B cell (primary cell): ENCODE measurements around the gene RAD9A. TPM values are rescaled to one million over a fixed set of nuclear protein-coding genes. Genes with fewer than 3 reads are reported as not detected.

Experiments
- ATAC-seq: fragments of 200-7000 bp; cut with Tn5 transposase; one replicate; pipeline ENCODE4 v1.10.0; 2021; ENCODE audit warnings: low read depth, mild to moderate bottlenecking, moderate number of reproducible peaks, moderate library complexity
- CTCF ChIA-PET: fragments of 350-600 bp; sonication (Branson Sonifier 250); formaldehyde crosslinking; loops from one replicate; lab custom pipeline; 2021; ENCODE audit warnings: antibody characterized with exemption, inconsistent platforms; lab: Charles Lee
- POLR2A ChIA-PET: fragments of 350-600 bp; sonication (Branson Sonifier 250); formaldehyde crosslinking; loops from one replicate; lab custom pipeline; 2021; ENCODE audit warnings: antibody characterized with exemption; lab: Charles Lee
- DNase-seq: peaks from one replicate; pipeline ENCODE4 v3.0.0; 2013
- H2AFZ ChIP-seq: 2 replicates; pipeline ENCODE4 v1.6.1; 2012; ENCODE audit warnings: mild to moderate bottlenecking, low read depth, low read length; ENCODE audit not compliant: insufficient read depth, poor library complexity, severe bottlenecking
- H3K27ac ChIP-seq, 2 donors: 1 replicate in 1 of 2; 2 replicates in 1 of 2; pipeline ENCODE4 v1.5.1; 2012 to 2013; ENCODE audit warnings: low read length in 2 of 2, mild to moderate bottlenecking in 2 of 2, moderate library complexity in 1 of 2
- H3K27me3 ChIP-seq, 4 experiments: fragments of 200-600 bp in 1 of 4; sonication (generic) in 1 of 4; replicated peaks in 1 of 4; 1 replicate in 2 of 4; 2 replicates in 2 of 4; pipeline versions ENCODE4 v1.6.1 to v1.7.0; 2013 to 2016; ENCODE audit warnings: low read length in 3 of 4, mild to moderate bottlenecking in 2 of 4, mixed read lengths in 1 of 4, moderate library complexity in 1 of 4; ENCODE audit not compliant: insufficient read depth in 4 of 4, control insufficient read depth in 3 of 4; ENCODE audit errors: control extremely low read depth in 1 of 4
- H3K36me3 ChIP-seq, 2 experiments: replicated peaks in 1 of 2; 1 replicate in 1 of 2; 2 replicates in 1 of 2; pipeline versions ENCODE4 v1.6.1 to v1.7.1; 2013; ENCODE audit warnings: low read length in 1 of 2; ENCODE audit not compliant: insufficient read depth in 2 of 2, control insufficient read depth in 1 of 2; ENCODE audit errors: control extremely low read depth in 1 of 2, extremely low read depth in 1 of 2
- H3K4me1 ChIP-seq, 2 donors: fragments of 200-600 bp in 1 of 2; sonication (generic) in 1 of 2; 1 replicate in 1 of 2; 2 replicates in 1 of 2; pipeline versions ENCODE4 v1.5.1 to v1.6.1; 2013 to 2017; ENCODE audit warnings: low read length in 2 of 2; ENCODE audit not compliant: control insufficient read depth in 2 of 2, insufficient read depth in 2 of 2
- H3K4me2 ChIP-seq: replicated peaks from 2 replicates; pipeline ENCODE3; 2012; ENCODE audit warnings: mild to moderate bottlenecking, low read depth, low read length; ENCODE audit not compliant: poor library complexity, severe bottlenecking
- H3K4me3 ChIP-seq, 5 experiments: fragments of 200-600 bp in 1 of 5; sonication (generic) in 1 of 5; 1 replicate in 3 of 5; 2 replicates in 2 of 5; pipeline versions ENCODE4 v1.5.1 to v1.7.0; 2011 to 2016; ENCODE audit warnings: low read length in 4 of 5, mild to moderate bottlenecking in 4 of 5, low read depth in 2 of 5, control low read depth in 1 of 5, moderate library complexity in 1 of 5; ENCODE audit not compliant: insufficient read depth in 1 of 5; ENCODE audit errors: control extremely low read depth in 1 of 5, extremely low read depth in 1 of 5
- H3K79me2 ChIP-seq: fragments of 200-600 bp; sonication (generic); one replicate; pipeline ENCODE4 v1.6.0; 2016; ENCODE audit warnings: low read length; ENCODE audit not compliant: control insufficient read depth, insufficient read depth
- H3K9ac ChIP-seq: fragments of 200-600 bp; sonication (generic); 2 replicates; pipeline ENCODE4 v1.6.1; 2017; ENCODE audit warnings: mild to moderate bottlenecking, low read length, moderate library complexity
- H3K9me3 ChIP-seq, 3 donors: one replicate each; pipeline versions ENCODE4 v1.6.1 to v1.7.1; 2013; ENCODE audit warnings: low read length in 2 of 3; ENCODE audit not compliant: control insufficient read depth in 2 of 3, insufficient read depth in 1 of 3; ENCODE audit errors: control extremely low read depth in 1 of 3
- H4K20me1 ChIP-seq: 2 replicates; pipeline ENCODE4 v1.6.0; 2012; ENCODE audit warnings: mild to moderate bottlenecking, low read length; ENCODE audit not compliant: insufficient read depth, control insufficient read depth, poor library complexity, severe bottlenecking
- H3K27ac Mint-ChIP-seq: one replicate; pipeline ENCODE4 v1.8.0; 2021; ENCODE audit warnings: mixed read lengths
- H3K27me3 Mint-ChIP-seq: one replicate; pipeline ENCODE4 v1.8.0; 2021; ENCODE audit warnings: mixed read lengths
- H3K4me1 Mint-ChIP-seq: one replicate; pipeline ENCODE4 v1.8.0; 2021; ENCODE audit warnings: mixed read lengths
- H3K4me3 Mint-ChIP-seq: one replicate; pipeline ENCODE4 v1.8.0; 2021; ENCODE audit warnings: mixed read lengths
- H3K9me3 Mint-ChIP-seq: one replicate; pipeline ENCODE4 v1.8.0; 2022; ENCODE audit warnings: mixed read lengths; ENCODE audit not compliant: insufficient read depth
- EZH2 ChIP-seq: IDR thresholded peaks from 2 replicates; pipeline ENCODE4 v1.6.1; 2012; ENCODE audit warnings: borderline replicate concordance, low read depth, mild to moderate bottlenecking, moderate library complexity, low read length; ENCODE audit not compliant: insufficient read depth, poor library complexity, severe bottlenecking
- WGBS: methylation state at CpG from one replicate; pipeline ENCODE4 v1.1.5; 2013; ENCODE audit warnings: missing lambda C conversion rate; ENCODE audit not compliant: insufficient coverage; 5-methylcytosine and 5-hydroxymethylcytosine counted together
- intact Hi-C: fragments of 100-400 bp; cut with micrococcal nuclease; formaldehyde crosslinking; loops from one replicate; pipeline ENCODE4 v1.10.0; 2022
- polyA plus RNA-seq: library from polyadenylated mRNA; depleted of rRNA; stranded (reverse); fragments of >200 nt; gene quantifications from 2 replicates; pipeline ENCODE4 v1.2.3, GENCODE V29; 2012
- total RNA-seq, 2 donors: library from RNA; stranded (reverse); fragments of 120-200 nt in 1 of 2; gene quantifications; 1 replicate in 1 of 2; 2 replicates in 1 of 2; pipeline versions ENCODE4 v1.2.3 to v1.2.4, GENCODE V29; 2013 to 2022
- TF ChIP-seq, protein P1 (sequence below): fragments of 200-600 bp; IDR thresholded peaks from one replicate; pipeline ENCODE4 v1.8.0; 2022; ENCODE audit warnings: antibody characterized with exemption, mild to moderate bottlenecking

Gene RAD9A
- total and polyA plus RNA-seq, 2 donors (not counting 1 experiment from before 2014, with no cell fraction given) = 50.6 to 76.8 TPM

DNA sequence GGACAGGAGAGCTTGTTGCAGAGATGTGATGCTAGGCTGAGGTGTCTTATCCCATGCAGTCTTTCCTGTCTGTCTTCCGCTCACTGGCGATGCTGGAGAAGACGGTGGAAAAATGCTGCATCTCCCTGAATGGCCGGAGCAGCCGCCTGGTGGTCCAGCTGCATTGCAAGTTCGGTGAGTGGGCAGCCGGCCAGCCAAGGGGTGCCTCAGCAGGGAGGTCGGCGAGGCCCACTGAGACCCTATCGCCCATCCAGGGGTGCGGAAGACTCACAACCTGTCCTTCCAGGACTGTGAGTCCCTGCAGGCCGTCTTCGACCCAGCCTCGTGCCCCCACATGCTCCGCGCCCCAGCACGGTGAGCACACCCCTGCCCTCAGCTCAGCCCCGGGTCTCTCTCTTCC is 1.7 kb downstream of the RAD9A start:
- no peak overlapping the region for H3K4me3 ChIP-seq
- no peaks in the 10 kb centered on the region for H3K9me3 Mint-ChIP-seq
- no peak overlapping the region for H3K4me2 ChIP-seq
- ChIA-PET CTCF (no interaction called here), POLR2A (interaction anchor here (0.6 to 0.9 kb wide), 4 partner anchors 8 to 114 kb away, joined by 3 to 8 read pairs (median 5); partner anchors contain the start of gene PPP1CA)
- ATAC-seq = no peak
- TF ChIP-seq EZH2 = no peak
- TF ChIP-seq, protein P1, sequence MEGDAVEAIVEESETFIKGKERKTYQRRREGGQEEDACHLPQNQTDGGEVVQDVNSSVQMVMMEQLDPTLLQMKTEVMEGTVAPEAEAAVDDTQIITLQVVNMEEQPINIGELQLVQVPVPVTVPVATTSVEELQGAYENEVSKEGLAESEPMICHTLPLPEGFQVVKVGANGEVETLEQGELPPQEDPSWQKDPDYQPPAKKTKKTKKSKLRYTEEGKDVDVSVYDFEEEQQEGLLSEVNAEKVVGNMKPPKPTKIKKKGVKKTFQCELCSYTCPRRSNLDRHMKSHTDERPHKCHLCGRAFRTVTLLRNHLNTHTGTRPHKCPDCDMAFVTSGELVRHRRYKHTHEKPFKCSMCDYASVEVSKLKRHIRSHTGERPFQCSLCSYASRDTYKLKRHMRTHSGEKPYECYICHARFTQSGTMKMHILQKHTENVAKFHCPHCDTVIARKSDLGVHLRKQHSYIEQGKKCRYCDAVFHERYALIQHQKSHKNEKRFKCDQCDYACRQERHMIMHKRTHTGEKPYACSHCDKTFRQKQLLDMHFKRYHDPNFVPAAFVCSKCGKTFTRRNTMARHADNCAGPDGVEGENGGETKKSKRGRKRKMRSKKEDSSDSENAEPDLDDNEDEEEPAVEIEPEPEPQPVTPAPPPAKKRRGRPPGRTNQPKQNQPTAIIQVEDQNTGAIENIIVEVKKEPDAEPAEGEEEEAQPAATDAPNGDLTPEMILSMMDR = no peak
- peaks cover 0 to 26% of the 10 kb centered on the region in 2 experiments for H3K36me3 ChIP-seq
- H3K27ac ChIP-seq = no peak overlapping the region
- H3K79me2 ChIP-seq = peaks cover 45% of the 10 kb centered on the region
- 95% methylated on average over 14 of the region's 18 CpGs for WGBS
- peaks cover 14 to 39% of the 10 kb centered on the region in 2 donors for H3K4me1 ChIP-seq
- no peak for DNase-seq
- intact Hi-C loops = no loop called here
- H3K4me3 Mint-ChIP-seq = peak overlapping the region; percentile 47
- peaks cover 55% of the 10 kb centered on the region for H4K20me1 ChIP-seq
- H3K27me3 Mint-ChIP-seq = no peaks in the 10 kb centered on the region
- H3K27ac Mint-ChIP-seq = no peak overlapping the region
- no peaks in the 10 kb centered on the region for H3K9me3 ChIP-seq
- H3K9ac ChIP-seq = no peak overlapping the region
- H3K4me1 Mint-ChIP-seq = peaks cover 50% of the 10 kb centered on the region
- H3K27me3 ChIP-seq = no peaks in the 10 kb centered on the region
- H2AFZ ChIP-seq = no peak overlapping the region

DNA sequence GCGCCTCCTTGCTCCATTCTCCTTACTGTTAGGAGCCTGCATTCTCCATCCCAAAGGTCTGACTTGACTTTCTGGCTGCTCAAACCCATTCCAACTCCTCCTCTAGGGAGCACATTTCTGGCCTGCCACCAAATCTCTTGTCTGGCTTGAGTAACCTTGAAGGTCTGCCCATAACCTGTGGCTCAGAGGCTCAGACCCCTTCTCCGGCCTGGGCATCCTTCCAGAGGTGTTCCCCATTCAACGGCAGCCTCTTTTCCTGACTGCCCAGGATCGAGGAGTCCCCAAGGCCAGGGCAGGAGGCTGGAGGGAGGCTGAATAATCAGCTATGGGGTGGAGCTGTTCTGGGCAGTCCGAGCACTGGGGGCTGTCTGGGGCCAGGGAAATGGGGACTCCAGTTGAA is 2.2 kb downstream of the RAD9A start:
- WGBS = 97% methylated on average over 5 of the region's 5 CpGs
- POLR2A ChIA-PET = interaction anchor here (0.6 to 1.6 kb wide), 5 partner anchors 8 to 223 kb away, joined by 3 to 8 read pairs (median 4); partner anchors contain the start of genes POLD4 and PPP1CA

More for the DNA sequence above, 2.2 kb downstream of the RAD9A start:
- Histone ChIP-seq H3K9me3 (no peaks in the 10 kb centered on the region), H3K9ac (no peak overlapping the region), H3K36me3 (peaks cover 0 to 32% of the 10 kb centered on the region in 2 experiments), H3K27ac (no peak overlapping the region), H3K4me3 (no peak overlapping the region), H3K27me3 (no peaks in the 10 kb centered on the region), H3K4me1 (peaks cover 14 to 41% of the 10 kb centered on the region in 2 donors), H3K79me2 (peaks cover 50% of the 10 kb centered on the region), H3K4me2 (no peak overlapping the region), H4K20me1 (peaks cover 60% of the 10 kb centered on the region), H2AFZ (no peak overlapping the region)
- H3K27me3 Mint-ChIP-seq = no peaks in the 10 kb centered on the region
- intact Hi-C loops = no loop called here
- DNase-seq = no peak
- no peak overlapping the region for H3K27ac Mint-ChIP-seq
- no peaks in the 10 kb centered on the region for H3K9me3 Mint-ChIP-seq
- CTCF ChIA-PET = no interaction called here
- TF ChIP-seq, protein P1 = no peak
- no peak for TF ChIP-seq EZH2
- H3K4me1 Mint-ChIP-seq = peaks cover 49% of the 10 kb centered on the region
- H3K4me3 Mint-ChIP-seq = peak overlapping the region; percentile 47
- no peak for ATAC-seq
